IMR-90 (cell line): Measurements from ENCODE around the gene AFAP1L1. TPM values are rescaled to one million over a fixed set of nuclear protein-coding genes. Genes with fewer than 3 reads are reported as not detected.

ENCODE experiments used
- ATAC-seq: fragments of 200-7000 bp; cut with Tn5 transposase; 2 replicates; pipeline ENCODE4 v1.9.1; 2020; ENCODE audit warnings: low read depth, mild to moderate bottlenecking, moderate library complexity
- BruUV-seq: library from RNA; stranded (reverse); fragments of 400-500 nt; replicated peaks from 2 replicates; lab custom pipeline; 2021; lab: Mats Ljungman, UMichigan
- CTCF ChIA-PET: fragments of 300-600 bp; formaldehyde crosslinking; extraction: SDS; loops from one replicate; lab custom pipeline; 2021; ENCODE audit warnings: antibody characterized with exemption; lab: Yijun Ruan, JAX
- POLR2A ChIA-PET: fragments of 300-600 bp; sonication (Branson Sonifier 250); formaldehyde crosslinking; loops from one replicate; lab custom pipeline; 2022; ENCODE audit warnings: antibody characterized with exemption; ENCODE audit not compliant: unreplicated experiment; lab: Charles Lee
- DNase-seq: peaks from one replicate; pipeline ENCODE4 v3.0.0; 2013
- H2AFZ ChIP-seq: replicated peaks from 2 replicates; pipeline ENCODE3; 2013; ENCODE audit warnings: low read length, mild to moderate bottlenecking; ENCODE audit not compliant: poor library complexity
- H2AK5ac ChIP-seq: 2 replicates; pipeline ENCODE4 v1.6.1; 2013; ENCODE audit warnings: low read depth, low read length, inconsistent platforms
- H2AK9ac ChIP-seq: replicated peaks from 2 replicates; pipeline ENCODE3; 2013; ENCODE audit warnings: mild to moderate bottlenecking, low read depth, low read length, moderate library complexity; ENCODE audit not compliant: poor library complexity
- H2BK120ac ChIP-seq: 2 replicates; pipeline ENCODE4 v1.6.1; 2013; ENCODE audit warnings: low read depth, low read length, inconsistent platforms
- H2BK15ac ChIP-seq: 3 replicates; pipeline ENCODE4 v1.6.1; 2013; ENCODE audit warnings: low read depth, low read length, inconsistent platforms
- H2BK20ac ChIP-seq: 2 replicates; pipeline ENCODE4 v1.6.1; 2013; ENCODE audit warnings: low read depth, mild to moderate bottlenecking, inconsistent platforms, low read length, moderate library complexity
- H2BK5ac ChIP-seq: 2 replicates; pipeline ENCODE4 v1.6.1; 2013; ENCODE audit warnings: mild to moderate bottlenecking, low read depth, low read length, inconsistent platforms; ENCODE audit not compliant: poor library complexity, severe bottlenecking
- H3K14ac ChIP-seq: replicated peaks from 2 replicates; pipeline ENCODE4 v1.6.1; 2013; ENCODE audit warnings: low read depth, low read length, inconsistent platforms
- H3K18ac ChIP-seq: 2 replicates; pipeline ENCODE4 v1.6.1; 2013; ENCODE audit warnings: low read depth, low read length, control low read depth
- H3K23ac ChIP-seq: 2 replicates; pipeline ENCODE4 v1.6.1; 2013; ENCODE audit warnings: low read depth, low read length, inconsistent platforms
- H3K27ac ChIP-seq: 2 replicates; pipeline ENCODE4 v1.5.1; 2013; ENCODE audit warnings: mild to moderate bottlenecking, control low read depth, low read length; ENCODE audit not compliant: insufficient read depth
- H3K27me3 ChIP-seq: 2 replicates; pipeline ENCODE4 v1.6.1; 2013; ENCODE audit warnings: low read length; ENCODE audit not compliant: control insufficient read depth, insufficient read depth
- H3K36me3 ChIP-seq: 2 replicates; pipeline ENCODE4 v1.6.1; 2013; ENCODE audit warnings: low read length, mixed read lengths; ENCODE audit not compliant: control insufficient read depth, insufficient read depth
- H3K4ac ChIP-seq: 2 replicates; pipeline ENCODE4 v1.6.1; 2013; ENCODE audit warnings: low read depth, low read length, inconsistent platforms
- H3K4me1 ChIP-seq: 2 replicates; pipeline ENCODE4 v1.6.1; 2013; ENCODE audit warnings: low read length, mixed read lengths; ENCODE audit not compliant: control insufficient read depth, insufficient read depth
- H3K4me2 ChIP-seq: 2 replicates; pipeline ENCODE4 v1.6.1; 2013; ENCODE audit warnings: low read depth, mild to moderate bottlenecking, control low read depth, low read length, moderate library complexity
- H3K4me3 ChIP-seq: 2 replicates; pipeline ENCODE4 v1.5.1; 2013; ENCODE audit warnings: low read depth, mild to moderate bottlenecking, control low read depth, low read length, moderate library complexity; ENCODE audit not compliant: insufficient read depth
- H3K56ac ChIP-seq: 2 replicates; pipeline ENCODE4 v1.6.1; 2013; ENCODE audit warnings: low read length, inconsistent platforms; ENCODE audit not compliant: insufficient read depth; ENCODE audit errors: extremely low read depth
- H3K79me1 ChIP-seq, 2 experiments: 2 replicates each; pipeline ENCODE4 v1.6.1; 2013; ENCODE audit warnings: low read length in 2 of 2, inconsistent platforms in 1 of 2, low read depth in 1 of 2
- H3K9ac ChIP-seq: 2 replicates; pipeline ENCODE4 v1.6.1; 2013; ENCODE audit warnings: low read depth, low read length, control low read depth
- H3K9me1 ChIP-seq: 2 replicates; pipeline ENCODE4 v1.6.1; 2013; ENCODE audit warnings: low read length, inconsistent platforms; ENCODE audit not compliant: insufficient read depth
- H3K9me3 ChIP-seq: 2 replicates; pipeline ENCODE4 v1.6.1; 2013; ENCODE audit warnings: low read length; ENCODE audit not compliant: control insufficient read depth, insufficient read depth
- H4K20me1 ChIP-seq: 2 replicates; pipeline ENCODE4 v1.6.1; 2013; ENCODE audit warnings: low read length, inconsistent platforms; ENCODE audit not compliant: insufficient read depth
- H4K5ac ChIP-seq: 2 replicates; pipeline ENCODE4 v1.6.1; 2013; ENCODE audit warnings: mild to moderate bottlenecking, low read depth, low read length, control low read depth
- H4K8ac ChIP-seq, 2 experiments: 2 replicates each; pipeline ENCODE4 v1.6.1; 2013; ENCODE audit warnings: low read depth in 2 of 2, low read length in 2 of 2, control low read depth in 1 of 2, inconsistent platforms in 1 of 2
- H4K91ac ChIP-seq: 2 replicates; pipeline ENCODE4 v1.6.1; 2013; ENCODE audit warnings: low read depth, low read length, inconsistent platforms; ENCODE audit not compliant: insufficient read depth
- CEBPB ChIP-seq: IDR thresholded peaks from 2 replicates; pipeline ENCODE4 v1.6.1; 2012; ENCODE audit warnings: low read depth, low read length, improper control_type of control experiment
- MAFK ChIP-seq: IDR thresholded peaks from 2 replicates; pipeline ENCODE4 v1.6.1; 2012; ENCODE audit warnings: low read depth, low read length, improper control_type of control experiment
- WGBS, 2 experiments: methylation state at CpG; one replicate each; pipeline versions ENCODE4 v1.1.5 to v1.1.7; 2013; ENCODE audit warnings: missing lambda C conversion rate in 2 of 2; ENCODE audit not compliant: insufficient read length in 1 of 2; ENCODE audit errors: extremely low coverage in 2 of 2; 5-methylcytosine and 5-hydroxymethylcytosine counted together
- dilution Hi-C: fragments of 300-500 bp; cut with HindIII; formaldehyde crosslinking; loops from one replicate; pipeline ENCODE4 v1.14.3; 2018; ENCODE audit warnings: low sequenced_read_pairs; ENCODE audit not compliant: unreplicated experiment
- in situ Hi-C: fragments of 300-500 bp; cut with MboI; formaldehyde crosslinking; loops from 3 replicates; pipeline ENCODE4 v1.14.3; 2019; ENCODE audit warnings: low sequenced_read_pairs, inconsistent platforms, mixed read lengths
- intact Hi-C: fragments of 100-400 bp; cut with micrococcal nuclease; formaldehyde crosslinking; loops from 2 replicates; pipeline ENCODE4 v1.10.0; 2022
- polyA plus RNA-seq, 3 experiments: library from polyadenylated mRNA; depleted of rRNA; stranded (reverse); fragments of >200 nt; gene quantifications; 2 replicates each; pipeline ENCODE4 v1.2.3, GENCODE V29; 2012; ENCODE audit warnings: low replicate concordance in 1 of 3
- total RNA-seq: library from RNA; depleted of rRNA; stranded (reverse); fragments of >200 nt; gene quantifications from 2 replicates; pipeline ENCODE4 v1.2.3, GENCODE V29; 2012
- TF ChIP-seq, protein P1 (sequence below): fragments of 150-350 bp; IDR thresholded peaks from 2 replicates; pipeline ENCODE4 v1.6.1; 2016; ENCODE audit warnings: low read depth, mild to moderate bottlenecking, low read length, moderate library complexity, borderline replicate concordance
- TF ChIP-seq, protein P2 (sequence below): conservative IDR thresholded peaks from 2 replicates; pipeline ENCODE4 v1.5.1; 2012; ENCODE audit warnings: mild to moderate bottlenecking, low read depth, low read length, improper control_type of control experiment

Gene AFAP1L1
- total and polyA plus RNA-seq, 2 of the 4 experiments (the other 2 are of a cell fraction): 3.3 to 5.7 TPM

DNA sequence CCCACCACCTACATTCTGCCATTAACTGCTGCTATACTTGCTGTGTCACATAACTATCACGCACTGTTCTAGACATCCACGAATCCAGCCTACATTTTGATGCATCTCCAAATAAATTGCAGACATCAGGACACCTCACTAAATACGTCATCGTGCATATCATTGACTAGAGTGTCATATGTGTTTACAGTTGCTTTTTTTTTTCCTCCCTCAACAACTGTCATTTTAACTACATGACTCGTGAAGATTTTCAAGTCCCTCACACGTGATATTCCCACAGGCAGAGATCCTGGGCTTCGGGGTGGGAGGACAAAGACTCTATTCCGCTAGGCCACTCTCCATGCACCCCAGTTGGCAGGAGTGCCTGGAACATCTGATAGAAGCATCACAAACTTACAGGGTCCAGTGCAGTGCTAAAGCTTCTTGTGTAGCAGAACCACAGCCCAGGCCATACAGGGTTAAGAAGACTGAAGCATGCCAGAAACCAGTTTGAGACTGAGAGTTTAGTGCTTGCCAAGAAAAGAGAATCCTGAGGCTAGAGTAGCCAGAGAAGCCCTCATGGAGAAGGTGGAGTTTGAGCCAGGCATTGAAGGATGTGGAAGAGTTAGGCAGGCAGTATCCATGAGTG is 87.3 kb downstream of the AFAP1L1 start:
- Histone ChIP-seq H4K20me1 (no peaks in the 10 kb centered on the region), H3K4me2 (no peak overlapping the region; the same call in 1 of the 2 replicates), H2AK9ac (no peak overlapping the region), H2BK15ac (no peak overlapping the region), H4K91ac (no peak overlapping the region; the same call in 1 of the 2 replicates), H3K9ac (no peak overlapping the region), H4K8ac (0 out of 4 replicates have a peak overlapping the region, but pooled peaks of 1 of the 2 experiments have one; percentile 88), H3K27ac (no peak overlapping the region), H3K4me1 (no peaks in the 10 kb centered on the region), H3K4ac (0 out of 2 replicates have a peak overlapping the region, but pooled peaks have one; percentile 38), H2AK5ac (0 out of 2 replicates have a peak overlapping the region, but pooled peaks have one; percentile 27), H2BK120ac (no peak overlapping the region), H3K27me3 (no peaks in the 10 kb centered on the region), H3K36me3 (peaks cover 5% of the 10 kb centered on the region), H3K9me3 (no peaks in the 10 kb centered on the region), H2BK20ac (no peak overlapping the region), H3K9me1 (peaks cover 3% of the 10 kb centered on the region), H4K5ac (no peak overlapping the region), H2AFZ (peak overlapping the region; percentile 24), H3K79me1 (peaks cover 0 to 14% of the 10 kb centered on the region in 2 experiments; a peak in 1 of 4 replicates), H3K56ac (no peak overlapping the region), H2BK5ac (no peak overlapping the region), H3K14ac (no peak overlapping the region), H3K4me3 (no peak overlapping the region), H3K18ac (no peak overlapping the region), H3K23ac (0 out of 2 replicates have a peak overlapping the region, but pooled peaks have one; percentile 90)
- intact Hi-C loops (no loop called here), dilution Hi-C loops (no loop called here), in situ Hi-C loops (no loop called here)
- ATAC-seq: no peak
- BruUV-seq: no TSS peak
- ChIA-PET CTCF (interaction anchor here (1.9 kb wide), 1 partner anchor 8 kb away, joined by 14 read pairs; no protein-coding TSS in a partner anchor), POLR2A (no interaction called here)
- TF ChIP-seq, protein P1, sequence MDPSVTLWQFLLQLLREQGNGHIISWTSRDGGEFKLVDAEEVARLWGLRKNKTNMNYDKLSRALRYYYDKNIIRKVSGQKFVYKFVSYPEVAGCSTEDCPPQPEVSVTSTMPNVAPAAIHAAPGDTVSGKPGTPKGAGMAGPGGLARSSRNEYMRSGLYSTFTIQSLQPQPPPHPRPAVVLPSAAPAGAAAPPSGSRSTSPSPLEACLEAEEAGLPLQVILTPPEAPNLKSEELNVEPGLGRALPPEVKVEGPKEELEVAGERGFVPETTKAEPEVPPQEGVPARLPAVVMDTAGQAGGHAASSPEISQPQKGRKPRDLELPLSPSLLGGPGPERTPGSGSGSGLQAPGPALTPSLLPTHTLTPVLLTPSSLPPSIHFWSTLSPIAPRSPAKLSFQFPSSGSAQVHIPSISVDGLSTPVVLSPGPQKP: no peak
- TF ChIP-seq CEBPB (no peak), MAFK (no peak)
- TF ChIP-seq, protein P2, sequence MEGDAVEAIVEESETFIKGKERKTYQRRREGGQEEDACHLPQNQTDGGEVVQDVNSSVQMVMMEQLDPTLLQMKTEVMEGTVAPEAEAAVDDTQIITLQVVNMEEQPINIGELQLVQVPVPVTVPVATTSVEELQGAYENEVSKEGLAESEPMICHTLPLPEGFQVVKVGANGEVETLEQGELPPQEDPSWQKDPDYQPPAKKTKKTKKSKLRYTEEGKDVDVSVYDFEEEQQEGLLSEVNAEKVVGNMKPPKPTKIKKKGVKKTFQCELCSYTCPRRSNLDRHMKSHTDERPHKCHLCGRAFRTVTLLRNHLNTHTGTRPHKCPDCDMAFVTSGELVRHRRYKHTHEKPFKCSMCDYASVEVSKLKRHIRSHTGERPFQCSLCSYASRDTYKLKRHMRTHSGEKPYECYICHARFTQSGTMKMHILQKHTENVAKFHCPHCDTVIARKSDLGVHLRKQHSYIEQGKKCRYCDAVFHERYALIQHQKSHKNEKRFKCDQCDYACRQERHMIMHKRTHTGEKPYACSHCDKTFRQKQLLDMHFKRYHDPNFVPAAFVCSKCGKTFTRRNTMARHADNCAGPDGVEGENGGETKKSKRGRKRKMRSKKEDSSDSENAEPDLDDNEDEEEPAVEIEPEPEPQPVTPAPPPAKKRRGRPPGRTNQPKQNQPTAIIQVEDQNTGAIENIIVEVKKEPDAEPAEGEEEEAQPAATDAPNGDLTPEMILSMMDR: no peak
- WGBS, 2 experiments: no CpG with 5 or more reads among the region's 8 CpGs
- peak; percentile 58 for DNase-seq
